ENCODE data around the gene PUM2. TPM values are rescaled to one million over a fixed set of nuclear protein-coding genes. Genes with fewer than 3 reads are reported as not detected.

PUM2 gene
- total and polyA plus RNA-seq, 2 of the 8 experiments (the other 6 are each of a cell fraction or from before 2014, with no cell fraction given) = 46.6 to 114 TPM

- Histone ChIP-seq H2AFZ (ENCODE audit: low read length) (no peak overlapping the region), H2BK15ac (ENCODE audit: low read length) (no peak overlapping the region), H3K79me2 (ENCODE audit: control insufficient read depth in 1 of 2, insufficient read depth in 2 of 2, low read length in 2 of 2) (no peaks in the 10 kb centered on the region), H3K14ac (ENCODE audit: insufficient read length) (no peak overlapping the region), H3K27ac (ENCODE audit: low read depth, low read length) (no peak overlapping the region), H3K27me3 (replicated peaks in 1 of 4; ENCODE audit: control insufficient read depth in 3 of 4, extremely low read depth in 1 of 4, insufficient read depth in 3 of 4, low read length in 3 of 4) (no peaks in the 10 kb centered on the region), H3K9me3 (ENCODE audit: insufficient read depth in 2 of 2, low read depth in 1 of 2, low read length in 1 of 2) (no peaks in the 10 kb centered on the region), H4K91ac (replicated peaks; ENCODE audit: insufficient read length, low read length) (no peak overlapping the region), H2BK5ac (ENCODE audit: low read depth, low read length) (no peak overlapping the region), H3K23ac (ENCODE audit: insufficient read length) (no peak overlapping the region), H3K4me3 (ENCODE audit: extremely low read depth in 1 of 4, insufficient read depth in 2 of 4, low read depth in 3 of 4, low read length in 4 of 4) (no peak overlapping the region), H3K4me2 (ENCODE audit: insufficient read depth in 1 of 2, low read depth in 2 of 2, low read length in 2 of 2) (no peak overlapping the region), H2BK120ac (replicated peaks; ENCODE audit: low read depth, low read length) (no peak overlapping the region), H3K23me2 (ENCODE audit: low read depth, low read length) (no peaks in the 10 kb centered on the region), H3K4me1 (replicated peaks in 1 of 4; ENCODE audit: control insufficient read depth in 3 of 4, insufficient read depth in 4 of 4, low read length in 3 of 4) (no peaks in the 10 kb centered on the region), H4K20me1 (replicated peaks in 1 of 2; ENCODE audit: control insufficient read depth in 1 of 2, insufficient read depth in 2 of 2, low read length in 2 of 2) (no peaks in the 10 kb centered on the region), H3K18ac (ENCODE audit: extremely low read depth, low read length) (no peak overlapping the region), H4K5ac (ENCODE audit: insufficient read length, low read depth, low read length) (no peak overlapping the region), H3K9ac (replicated peaks in 1 of 4; ENCODE audit: extremely low read depth in 1 of 4, low read depth in 3 of 4, low read length in 3 of 4) (no peak overlapping the region), H3K4ac (replicated peaks; ENCODE audit: insufficient read length, low read depth, low read length) (no peak overlapping the region), H2BK20ac (ENCODE audit: low read length) (no peak overlapping the region), H3K36me3 (ENCODE audit: control insufficient read depth in 2 of 4, insufficient read depth in 4 of 4, low read length in 3 of 4) (no peaks in the 10 kb centered on the region), H4K8ac (ENCODE audit: extremely low read depth, insufficient read depth, low read length) (no peak overlapping the region), H3K79me1 (ENCODE audit: low read depth, low read length) (no peaks in the 10 kb centered on the region), H2BK12ac (ENCODE audit: low read depth, low read length) (no peak overlapping the region), H3K56ac (replicated peaks; ENCODE audit: insufficient read length, low read depth, low read length) (no peak overlapping the region), H2AK5ac (ENCODE audit: low read depth, low read length) (no peak overlapping the region)
- TF ChIP-seq SIN3A (conservative IDR thresholded peaks at IDR 0.05 in 1 of 2, IDR thresholded peaks at IDR 0.05 in 1 of 2; ENCODE audit: low read depth in 1 of 2, low read length in 2 of 2) (no peak), TEAD4 (IDR thresholded peaks at IDR 0.05; ENCODE audit: low read depth, low read length) (no peak), SP2 (IDR thresholded peaks at IDR 0.05; ENCODE audit: low read length) (no peak), RAD21 (IDR thresholded peaks at IDR 0.05 in 1 of 2, conservative IDR thresholded peaks at IDR 0.05 in 1 of 2; ENCODE audit: low read depth in 2 of 2, low read length in 2 of 2) (no peak), HDAC6 (IDR thresholded peaks at IDR 0.05; ENCODE audit: low read depth, low read length) (no peak), ATF2 (IDR thresholded peaks at IDR 0.05; ENCODE audit: low read length) (no peak)
- WGBS, 2 experiments (ENCODE audit: extremely low coverage in 1 of 2, insufficient coverage in 1 of 2, insufficient read length in 1 of 2, insufficient replicate concordance in 2 of 2, low coverage in 1 of 2, low lambda C conversion rate in 2 of 2, missing lambda C conversion rate in 1 of 2) = 94% methylated on average over 1 of the region's 1 CpG; no CpG with 5 or more reads in 1 of the 2 experiments
- no peak for FAIRE-seq
- DNase-seq (ENCODE audit: low read depth in 1 of 2, low spot score in 2 of 2) = no peak
- CTCF ChIA-PET (ENCODE audit: partially characterized antibody) = interaction anchor here (0.9 to 3.0 kb wide), 5 partner anchors 10 to 39 kb away, joined by 3 to 16 read pairs (median 3); no protein-coding TSS in a partner anchor
- POLR2A ChIA-PET (ENCODE audit: partially characterized antibody) = no interaction called here
These were observed 49.7 kb upstream of the PUM2 start for GRCh38 chr2:20400306-20400705.

All from H1 (cell line).